K562 (cell line): ENCODE results near the gene POLD2. TPM values are rescaled to one million over a fixed set of nuclear protein-coding genes. Genes with fewer than 3 reads are reported as not detected.

Experiments
- ATAC-seq: fragments of 200-7000 bp; cut with Tn5 transposase; 3 replicates; pipeline ENCODE4 v1.9.1; 2020; ENCODE audit warnings: moderate library complexity
- BruUV-seq: library from RNA; stranded (reverse); fragments of 400-500 nt; replicated peaks from 2 replicates; lab custom pipeline; 2021; lab: Mats Ljungman, UMichigan
- CTCF ChIA-PET: fragments of 300-600 bp; formaldehyde crosslinking; extraction: SDS; loops from one replicate; lab custom pipeline; 2021; ENCODE audit warnings: low intra/inter-chr PET ratio; lab: Yijun Ruan, JAX
- POLR2A ChIA-PET: fragments of 300-600, 350-650 bp; sonication (Branson Sonifier 250); formaldehyde crosslinking; extraction: SDS; loops from one replicate; lab custom pipeline; 2021; ENCODE audit warnings: antibody characterized with exemption, inconsistent platforms; lab: Yijun Ruan, JAX
- DNase-seq, 4 experiments: peaks; one replicate each; pipeline versions ENCODE4 v3.0.0 to v3.0.0-alpha.2; 2011 to 2018; ENCODE audit warnings: low spot score in 3 of 4, mixed read lengths in 3 of 4; ENCODE audit errors: extremely low read depth in 1 of 4
- FAIRE-seq: peaks from 2 replicates; lab custom pipeline; 2011; peaks lifted over from hg19 to GRCh38; lab: Jason Lieb, UNC
- H2AFZ ChIP-seq: 2 replicates; pipeline ENCODE4 v1.6.0; 2011; ENCODE audit warnings: low read depth, low read length, control low read depth, inconsistent platforms
- H3K27ac ChIP-seq: fragments of 200-600 bp; 3 replicates; pipeline ENCODE4 v1.8.0; 2011; ENCODE audit warnings: low read depth, mild to moderate bottlenecking, control low read depth, inconsistent platforms, low read length, moderate library complexity, mixed read lengths; ENCODE audit errors: extremely low read depth
- H3K27me3 ChIP-seq, 2 experiments: fragments of 300-600 bp in 1 of 2; 2 replicates in 1 of 2; 3 replicates in 1 of 2; pipeline versions ENCODE4 v1.6.0 to v1.8.0; 2011; ENCODE audit warnings: inconsistent platforms in 2 of 2, low read length in 2 of 2, mild to moderate bottlenecking in 1 of 2, mixed read lengths in 1 of 2, moderate library complexity in 1 of 2; ENCODE audit not compliant: control insufficient read depth in 2 of 2, insufficient read depth in 2 of 2
- H3K36me3 ChIP-seq: fragments of 300-600 bp; 3 replicates; pipeline ENCODE4 v1.8.0; 2011; ENCODE audit warnings: mild to moderate bottlenecking, low read length, inconsistent platforms; ENCODE audit not compliant: control insufficient read depth, insufficient read depth
- H3K4me1 ChIP-seq, 2 experiments: fragments of 200-600 bp in 1 of 2; replicated peaks in 1 of 2; 2 replicates in 1 of 2; 3 replicates in 1 of 2; pipeline versions ENCODE4 v1.5.1 to v1.8.0; 2011; ENCODE audit warnings: inconsistent platforms in 2 of 2, low read length in 2 of 2, mild to moderate bottlenecking in 1 of 2, mixed read lengths in 1 of 2, moderate library complexity in 1 of 2; ENCODE audit not compliant: control insufficient read depth in 2 of 2, insufficient read depth in 2 of 2
- H3K4me2 ChIP-seq: 2 replicates; pipeline ENCODE4 v1.6.1; 2011; ENCODE audit warnings: low read length, control low read depth, inconsistent platforms, mixed read lengths; ENCODE audit not compliant: insufficient read depth
- H3K4me3 ChIP-seq: fragments of 200-600 bp; sonication (generic), shearing (Covaris generic); 2 replicates; pipeline ENCODE4 v1.5.1; 2016; ENCODE audit warnings: control low read depth, inconsistent platforms
- H3K79me2 ChIP-seq: fragments of 200-600 bp; 3 replicates; pipeline ENCODE4 v1.8.0; 2011; ENCODE audit warnings: low read length, inconsistent platforms; ENCODE audit not compliant: control insufficient read depth, insufficient read depth
- H3K9ac ChIP-seq, 2 experiments: 2 replicates each; pipeline versions ENCODE4 v1.6.0 to v1.6.1; 2011; ENCODE audit warnings: low read depth in 2 of 2, low read length in 2 of 2, control low read depth in 1 of 2, inconsistent platforms in 1 of 2, mild to moderate bottlenecking in 1 of 2, mixed read lengths in 1 of 2; ENCODE audit not compliant: insufficient read depth in 1 of 2
- H3K9me1 ChIP-seq: one replicate; pipeline ENCODE4 v1.6.0; 2011; ENCODE audit warnings: inconsistent platforms, mild to moderate bottlenecking, low read length, moderate library complexity; ENCODE audit not compliant: control insufficient read depth, insufficient read depth
- H3K9me3 ChIP-seq: replicated peaks from 2 replicates; pipeline ENCODE4 v1.5.1; 2011; ENCODE audit warnings: low read depth, low read length, inconsistent platforms; ENCODE audit not compliant: control insufficient read depth, insufficient read depth
- H4K20me1 ChIP-seq: replicated peaks from 2 replicates; pipeline ENCODE4 v1.6.1; 2011; ENCODE audit warnings: low read length, inconsistent platforms, mixed read lengths; ENCODE audit not compliant: control insufficient read depth, insufficient read depth
- ZNF518B ChIP-seq: fragments of 250-450 bp; sonication (Bioruptor Pico); IDR thresholded peaks from 2 replicates; pipeline ENCODE4 v1.5.0; 2021; ENCODE audit warnings: mild to moderate bottlenecking, moderate library complexity
- WGBS: fragments of 100-300 bp; shearing (Covaris generic); methylation state at CpG from one replicate; pipeline ENCODE4 v1.1.6; 2016; ENCODE audit warnings: low coverage, mixed read lengths; ENCODE audit not compliant: insufficient coverage; ENCODE audit errors: missing lambda C conversion rate; 5-methylcytosine and 5-hydroxymethylcytosine counted together
- in situ Hi-C: fragments of 300-500 bp; cut with MboI; formaldehyde crosslinking; loops from 4 replicates; pipeline ENCODE4 v1.15.0; 2018; ENCODE audit warnings: inconsistent platforms, mixed read lengths
- intact Hi-C: fragments of 100-400 bp; cut with micrococcal nuclease; formaldehyde crosslinking; loops from 2 replicates; pipeline ENCODE4 v1.14.2; 2022
- polyA plus RNA-seq, 8 experiments: library from polyadenylated mRNA; depleted of rRNA in 4 of 8; stranded (reverse) in 5 of 8; unstranded in 3 of 8; fragments of >200 nt; fragmentation: Nextera tagmentation in 2 of 8; fragmentation: Illumina TruSeq in 1 of 8; extraction: Ambion mirVana in 2 of 8; extraction: Trizol in 1 of 8; gene quantifications; 2 replicates each; pipeline versions ENCODE4 v1.2.1 to v1.2.3, GENCODE V29; 2011 to 2014; ENCODE audit warnings: inconsistent platforms in 1 of 8, missing spikeins in 1 of 8
- total RNA-seq, 7 experiments: library from RNA; depleted of rRNA in 6 of 7; stranded (reverse); fragments of >200 nt in 6 of 7; fragmentation: Illumina TruSeq in 2 of 7; extraction: Trizol in 2 of 7; gene quantifications; 2 replicates each; pipeline versions ENCODE4 v1.2.1 to v1.2.3, GENCODE V29; 2011 to 2021; ENCODE audit warnings: low replicate concordance in 1 of 7
- TF ChIP-seq, protein P1 (sequence below): sonication (generic); formaldehyde crosslinking; IDR thresholded peaks from 2 replicates; pipeline ENCODE4 v1.8.0; 2022; ENCODE audit warnings: missing genetic modification reagents, mild to moderate bottlenecking, borderline replicate concordance

The POLD2 gene
- total and polyA plus RNA-seq, 9 of the 15 experiments (the other 6 are each of a cell fraction or from before 2014, with no cell fraction given): 29.7 to 259 (median 225) TPM

GRCh38 chr7:44078521-44078920, 44.8 kb downstream of the POLD2 start (continued):
- no peak for TF ChIP-seq ZNF518B

- Histone ChIP-seq H3K9ac (no peak overlapping the region), H2AFZ (no peak overlapping the region), H4K20me1 (peaks cover 24% of the 10 kb centered on the region), H3K9me3 (no peaks in the 10 kb centered on the region), H3K27ac (no peak overlapping the region), H3K27me3 (no peaks in the 10 kb centered on the region), H3K79me2 (no peaks in the 10 kb centered on the region), H3K4me1 (peaks cover 9 to 37% of the 10 kb centered on the region in 2 experiments; a peak in 4 of 5 replicates), H3K4me3 (no peak overlapping the region), H3K9me1 (no peaks in the 10 kb centered on the region), H3K36me3 (peaks cover 33% of the 10 kb centered on the region; the same call in 2 of the 3 replicates), H3K4me2 (no peak overlapping the region)
- in situ Hi-C loops (no loop called here), intact Hi-C loops (no loop called here)
- TF ChIP-seq, protein P1, sequence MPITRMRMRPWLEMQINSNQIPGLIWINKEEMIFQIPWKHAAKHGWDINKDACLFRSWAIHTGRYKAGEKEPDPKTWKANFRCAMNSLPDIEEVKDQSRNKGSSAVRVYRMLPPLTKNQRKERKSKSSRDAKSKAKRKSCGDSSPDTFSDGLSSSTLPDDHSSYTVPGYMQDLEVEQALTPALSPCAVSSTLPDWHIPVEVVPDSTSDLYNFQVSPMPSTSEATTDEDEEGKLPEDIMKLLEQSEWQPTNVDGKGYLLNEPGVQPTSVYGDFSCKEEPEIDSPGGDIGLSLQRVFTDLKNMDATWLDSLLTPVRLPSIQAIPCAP (CRISPR knock-in tag): no peak
- 81% methylated on average over 5 of the region's 5 CpGs for WGBS
- no TSS peak for BruUV-seq
- FAIRE-seq (no peak), ATAC-seq (no peak), DNase-seq (no peak)
- CTCF ChIA-PET: no interaction called here
- POLR2A ChIA-PET: interaction anchor here (0.6 kb wide), 1 partner anchor 10 kb away, joined by 3 read pairs; no protein-coding TSS in a partner anchor
These were observed 45.7 kb downstream of the POLD2 start for GRCh38 chr7:44077681-44078091.
